Adrenal gland (tissue), 5 donors: ENCODE measurements around the gene ACAN.

Experiments used
- CTCF ChIP-seq, 6 experiments: fragments of 450-650 bp in 4 of 6; fragments of 200-600 bp in 2 of 6; sonication (generic) in 1 of 6; IDR thresholded peaks; 1 replicate in 5 of 6; 2 replicates in 1 of 6; pipeline versions ENCODE4 v1.5.1 to v1.8.0; 2016 to 2021; ENCODE audit warnings: antibody characterized with exemption in 6 of 6, mild to moderate bottlenecking in 2 of 6, moderate library complexity in 1 of 6
- POLR2A ChIP-seq, 2 donors: fragments of 450-650 bp; IDR thresholded peaks; one replicate each; pipeline ENCODE4 v1.6.1; 2017; ENCODE audit warnings: antibody characterized with exemption in 2 of 2, mild to moderate bottlenecking in 2 of 2, moderate library complexity in 1 of 2
- donor health status: DM: no; HTN: no; CAD: no.

- TF ChIP-seq POLR2A (IDR thresholded peaks at IDR 0.05) (no peak), CTCF (IDR thresholded peaks at IDR 0.05) (no peak)
Observed at GRCh38 chr15:88805031-88805780, 2.0 kb downstream of the ACAN start.
